GM15510 (cell line): Measurements from ENCODE around the gene IDH3A.

Experiments
- POLR2A ChIP-seq: IDR thresholded peaks from 3 replicates; pipeline ENCODE4 v1.6.1; 2011; ENCODE audit warnings: borderline replicate concordance; ENCODE audit not compliant: insufficient read length; ENCODE audit errors: extremely low read depth

IDH3A gene

DNA sequence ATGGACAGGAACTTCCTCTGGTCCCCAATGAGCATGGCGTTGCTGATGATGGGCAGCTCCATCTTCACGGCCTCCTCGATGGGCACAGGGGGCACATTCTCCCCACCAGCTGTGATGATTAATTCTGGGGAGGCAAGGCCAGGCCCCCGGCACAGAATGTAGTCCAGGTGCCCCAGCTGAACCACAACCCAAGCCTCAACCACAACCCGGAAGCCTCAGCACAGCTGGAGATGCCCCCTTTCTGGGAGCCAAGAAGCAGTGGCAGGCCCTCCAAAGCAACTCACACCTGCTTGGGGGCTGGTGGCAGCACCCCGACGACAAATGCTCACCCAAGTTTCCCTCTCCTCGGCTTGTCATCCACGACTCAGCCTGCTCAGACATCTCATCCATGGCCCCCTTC, 25.2 kb downstream of the IDH3A start:
- no peak for TF ChIP-seq POLR2A

DNA sequence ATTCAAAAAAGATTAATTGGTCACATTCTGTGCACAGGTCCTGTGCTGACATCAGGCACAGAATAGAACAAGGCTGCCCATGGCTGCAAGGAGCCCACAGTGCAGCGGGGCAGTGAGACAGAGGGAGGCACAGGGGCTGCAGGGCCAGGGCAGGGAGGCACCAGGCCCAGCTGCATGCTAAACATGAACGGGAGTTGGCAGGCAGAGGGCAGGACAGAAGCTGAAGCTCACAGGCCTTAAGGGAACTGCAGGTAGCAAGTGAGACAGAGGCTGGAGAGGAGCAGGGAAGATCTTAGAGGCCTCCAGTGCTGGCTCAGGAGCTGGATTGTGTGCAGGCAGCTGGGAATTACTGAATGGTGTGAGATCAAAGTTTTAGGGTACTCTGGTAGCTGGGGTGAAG, 26.2 kb downstream of the IDH3A start:
- TF ChIP-seq POLR2A, result no peak

DNA sequence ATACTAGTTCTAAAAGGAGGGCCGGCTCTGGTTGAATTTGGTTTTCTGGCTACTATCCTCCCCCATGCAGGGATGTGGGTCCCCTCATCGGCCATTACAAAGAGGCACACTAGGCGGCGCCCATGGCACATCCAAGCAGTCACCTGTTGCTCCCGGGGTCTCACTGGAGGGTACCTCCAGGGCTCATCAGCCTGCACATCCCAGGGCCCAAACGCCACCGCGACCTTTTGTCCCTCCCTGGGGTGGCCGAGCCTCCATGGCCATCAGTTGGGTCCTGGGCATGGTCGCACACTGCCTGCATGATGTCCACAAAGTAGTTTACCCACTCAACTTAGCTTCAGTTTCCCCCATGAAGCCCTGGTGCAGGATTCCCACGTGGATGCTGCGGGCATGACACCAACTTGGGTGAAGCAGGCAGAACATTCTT, 28.3 kb downstream of the IDH3A start:
- TF ChIP-seq POLR2A, result no peak

DNA sequence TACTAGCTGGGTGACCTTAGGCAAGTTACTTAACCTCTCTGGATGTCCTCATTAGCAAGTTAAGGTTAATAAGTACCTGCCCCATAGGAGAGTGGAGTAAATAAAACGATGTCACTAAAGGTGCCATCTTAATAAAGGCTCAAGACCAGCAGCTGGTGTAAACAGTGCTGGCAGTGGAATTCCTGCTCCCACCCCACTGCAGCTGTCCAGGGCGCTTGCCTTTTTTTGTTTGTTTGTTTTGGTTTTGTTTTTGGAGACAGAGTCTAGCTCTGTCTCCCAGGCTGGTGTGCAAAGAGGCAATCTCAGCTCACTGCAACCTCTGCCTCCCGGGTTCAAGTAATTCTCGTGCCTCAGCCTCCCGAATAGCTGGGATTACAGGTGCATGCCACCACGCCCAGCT, 28.9 kb downstream of the IDH3A start:
- TF ChIP-seq POLR2A, result no peak

DNA sequence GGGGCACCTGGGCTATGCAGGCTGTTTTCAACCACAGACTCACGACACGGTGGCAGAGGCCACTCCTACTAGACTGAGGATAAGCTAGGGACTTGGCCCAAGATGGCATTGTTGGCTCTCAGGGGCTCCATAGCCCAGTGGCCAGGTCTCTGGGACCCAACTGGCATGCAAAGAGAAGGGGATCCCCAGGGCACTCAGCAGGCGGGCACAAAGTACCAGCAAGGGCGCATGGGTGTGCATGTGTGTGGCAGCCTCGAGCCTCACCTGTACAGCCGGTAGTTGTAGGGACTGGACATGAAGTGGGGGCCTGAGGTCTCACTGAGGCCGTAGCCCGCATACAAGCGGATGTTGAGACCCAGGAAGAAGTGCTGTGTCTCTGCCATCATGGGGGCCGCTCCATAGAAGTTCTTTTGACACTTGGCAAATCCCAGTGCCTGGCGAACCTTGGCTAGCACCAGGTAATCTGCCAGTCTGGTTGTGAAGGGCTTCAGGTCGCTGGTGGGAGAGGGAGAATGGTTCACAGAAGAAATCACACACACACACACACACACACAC, 30.2 kb downstream of the IDH3A start:
- no peak for TF ChIP-seq POLR2A

DNA sequence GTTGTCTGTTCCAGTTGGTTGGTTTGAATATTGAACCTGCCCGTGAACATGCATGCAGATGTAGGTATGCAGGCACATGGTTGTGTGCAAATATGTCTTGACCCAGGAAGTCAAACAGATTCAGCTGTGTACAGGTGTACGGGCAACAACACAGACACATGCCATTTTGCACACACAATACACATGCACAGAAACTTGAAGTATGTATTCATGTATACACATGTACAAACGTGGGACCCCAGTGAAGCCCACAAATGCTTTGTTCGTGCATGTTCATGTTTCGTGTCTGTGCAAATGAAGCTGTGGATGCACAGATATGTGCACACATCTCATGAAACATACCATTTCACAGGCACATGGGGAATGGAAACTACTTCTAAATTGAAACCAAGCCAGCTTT, 30.7 kb downstream of the IDH3A start:
- no peak for TF ChIP-seq POLR2A

DNA sequence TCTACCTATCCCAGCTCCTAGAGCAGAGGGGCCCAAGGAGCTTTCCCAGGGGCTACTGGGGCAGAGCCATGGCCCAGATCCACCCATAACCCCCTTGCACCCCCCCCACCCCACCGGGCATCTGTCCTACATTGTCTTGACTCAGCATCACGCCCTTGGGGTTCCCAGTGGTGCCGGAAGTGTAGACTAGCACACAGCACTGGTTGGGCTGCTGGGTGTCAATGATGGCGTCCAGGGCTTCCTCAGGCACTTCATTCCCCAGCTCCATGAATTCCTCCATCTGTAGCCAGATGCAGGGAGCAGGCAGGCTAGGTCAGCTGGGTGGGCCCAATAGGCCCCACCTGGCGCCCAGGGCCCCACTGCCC, 33.2 kb downstream of the IDH3A start:
- no peak for TF ChIP-seq POLR2A

DNA sequence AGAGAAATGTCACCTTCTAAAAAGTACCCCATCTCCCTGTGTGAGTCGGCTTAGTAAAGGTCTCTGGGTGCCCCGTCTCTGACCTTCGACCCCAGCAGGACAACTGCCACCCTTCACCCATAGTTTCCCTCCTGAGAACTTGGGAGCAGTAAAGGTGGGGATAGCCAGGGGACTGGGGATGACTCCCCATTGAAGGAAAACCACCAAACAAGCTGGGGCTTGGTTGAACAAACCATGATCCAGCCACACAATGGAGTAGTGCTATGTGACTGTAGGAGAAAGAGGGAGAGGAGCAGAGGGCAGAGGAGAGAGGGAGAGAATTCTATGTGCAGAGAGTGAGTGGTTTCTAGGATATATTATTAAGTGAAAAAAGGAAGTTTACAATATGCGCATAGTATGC, 33.7 kb downstream of the IDH3A start:
- TF ChIP-seq POLR2A, result no peak

DNA sequence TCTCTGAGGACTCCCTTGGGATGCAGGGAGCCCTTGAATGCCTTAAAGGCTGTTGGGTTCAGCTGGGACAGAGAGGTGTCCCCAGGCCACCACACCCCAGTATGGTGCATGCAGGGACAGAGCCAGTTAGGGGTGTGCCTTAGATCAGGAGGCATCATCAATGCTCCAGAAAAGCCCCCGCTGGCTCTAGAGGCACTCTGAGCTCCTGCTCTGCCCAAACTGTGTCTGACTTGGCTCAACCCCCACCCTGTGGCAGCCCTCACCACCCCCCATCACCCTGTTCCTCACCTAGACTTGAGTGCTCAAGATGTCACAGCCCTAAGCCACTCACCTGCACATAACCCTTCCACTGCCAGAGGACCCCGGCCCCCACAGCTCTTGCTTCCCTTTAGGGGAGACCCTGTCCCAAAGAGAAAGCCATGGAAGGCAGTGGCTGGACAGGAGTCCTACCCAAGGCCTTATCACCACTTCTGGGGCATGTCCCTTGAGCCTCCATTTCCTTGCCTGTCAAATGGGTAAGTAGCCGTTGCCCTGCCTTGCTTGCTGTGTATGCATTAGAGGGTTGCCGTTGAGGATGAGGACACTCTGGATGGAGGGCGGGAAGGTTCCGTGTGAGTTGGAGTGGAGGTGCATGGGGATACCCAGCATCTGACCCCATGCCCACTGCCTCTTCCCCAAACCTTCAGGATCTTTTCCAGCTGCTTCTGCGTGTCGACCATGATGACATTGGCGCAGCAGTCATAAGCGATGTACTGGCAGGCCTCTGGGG, 43.8 kb downstream of the IDH3A start:
- no peak for TF ChIP-seq POLR2A

DNA sequence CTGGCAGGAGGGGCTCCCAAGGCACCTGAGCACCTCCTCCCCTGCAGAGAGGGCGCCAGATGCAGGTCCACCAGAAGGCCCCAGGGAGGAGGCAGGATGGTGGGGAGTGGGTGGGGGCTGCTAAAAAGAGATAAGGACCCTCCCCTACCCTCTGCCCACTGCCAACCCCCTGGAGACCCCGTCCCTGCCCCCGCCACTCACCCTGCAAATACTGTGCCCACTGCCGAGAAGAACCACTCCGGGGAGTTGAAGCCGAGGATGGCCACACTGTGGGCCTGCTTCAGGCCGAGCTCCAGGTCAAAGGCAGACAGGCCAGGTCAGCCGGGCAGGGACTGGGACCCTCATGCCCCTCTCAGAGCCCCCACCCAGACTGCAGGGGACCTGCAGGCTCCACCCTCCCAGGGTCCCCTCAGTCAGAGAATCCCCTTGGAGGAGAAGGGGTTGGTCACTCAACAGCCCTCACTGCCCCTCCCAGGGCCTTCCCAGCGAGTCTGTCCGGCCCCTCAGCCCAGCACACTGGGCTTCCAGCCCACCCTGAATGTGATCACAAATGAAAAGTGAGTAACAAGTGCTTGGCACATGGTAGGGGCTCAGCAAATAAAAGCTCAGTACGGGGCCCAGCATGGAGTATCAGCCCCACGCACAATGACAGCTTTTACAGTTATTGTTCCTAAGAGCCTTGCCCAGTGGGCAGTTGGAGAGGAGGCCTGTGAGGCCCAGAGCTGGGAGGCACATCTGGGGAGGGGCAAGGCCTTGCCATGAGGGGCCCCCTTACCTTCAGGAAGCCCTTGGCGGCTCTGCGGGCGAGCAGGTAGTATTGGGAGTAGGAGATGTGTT, 44.8 kb downstream of the IDH3A start:
- TF ChIP-seq POLR2A, result no peak

DNA sequence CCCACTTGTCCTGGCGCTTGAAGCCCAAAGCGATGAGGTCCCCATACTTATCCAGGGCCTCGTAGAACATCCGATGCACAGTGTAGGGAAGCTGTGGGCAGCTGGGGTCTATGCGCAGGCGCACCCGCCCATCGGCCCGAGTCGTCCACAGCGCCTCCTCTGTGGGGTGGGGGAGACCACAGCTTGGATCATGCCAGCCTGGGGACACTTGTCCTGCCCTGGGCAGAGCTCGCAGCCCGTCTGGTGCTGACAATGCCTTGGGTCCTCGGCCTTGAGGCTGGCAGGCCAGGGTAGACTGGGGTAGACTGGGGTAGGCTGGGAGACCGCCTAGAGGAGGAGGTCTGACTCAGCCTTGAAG, 45.4 kb downstream of the IDH3A start:
- TF ChIP-seq POLR2A, result no peak

DNA sequence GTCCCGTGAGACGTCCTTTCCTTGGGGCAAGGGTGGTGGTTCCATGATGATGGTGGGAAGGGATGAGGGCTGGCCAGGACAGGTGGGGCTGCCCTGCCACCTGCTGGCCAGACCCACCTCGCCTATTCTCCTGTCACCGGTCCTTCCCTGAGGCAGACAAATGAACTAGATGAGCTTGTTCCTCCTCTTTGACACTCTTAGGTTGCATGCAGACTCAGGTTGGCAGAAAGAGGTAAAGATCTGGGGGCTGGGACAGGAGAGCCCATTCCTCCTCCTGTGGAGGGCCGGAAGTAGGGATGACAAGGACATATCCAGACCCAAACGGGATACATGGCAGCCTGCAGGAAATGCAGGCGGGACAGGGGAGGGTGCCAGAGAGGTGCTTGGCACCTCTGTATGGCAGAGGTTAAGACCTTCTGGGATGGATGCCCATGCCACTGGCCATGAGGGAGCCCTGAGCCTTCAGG, 46.6 kb downstream of the IDH3A start:
- TF ChIP-seq POLR2A, result no peak

DNA sequence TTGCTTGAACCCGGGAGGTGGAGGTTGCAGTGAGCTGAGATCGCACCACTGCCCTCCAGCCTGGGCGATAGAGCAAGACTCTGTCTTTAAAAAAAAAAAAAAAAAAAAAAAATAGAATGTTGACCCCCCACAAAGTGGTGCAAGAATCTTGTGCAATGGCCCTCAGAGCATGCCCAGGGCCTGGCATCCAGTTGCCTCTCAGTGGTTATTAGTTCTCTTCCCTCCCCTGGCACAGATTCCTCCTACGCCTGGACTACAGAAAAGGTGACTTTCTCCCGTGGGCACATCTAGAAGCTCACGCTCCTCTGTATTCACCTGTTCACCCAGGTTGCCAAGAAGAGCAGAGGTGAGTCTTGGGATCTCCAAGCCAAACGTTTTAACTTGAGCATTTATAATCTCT, 48.5 kb downstream of the IDH3A start:
- TF ChIP-seq POLR2A, result no peak

DNA sequence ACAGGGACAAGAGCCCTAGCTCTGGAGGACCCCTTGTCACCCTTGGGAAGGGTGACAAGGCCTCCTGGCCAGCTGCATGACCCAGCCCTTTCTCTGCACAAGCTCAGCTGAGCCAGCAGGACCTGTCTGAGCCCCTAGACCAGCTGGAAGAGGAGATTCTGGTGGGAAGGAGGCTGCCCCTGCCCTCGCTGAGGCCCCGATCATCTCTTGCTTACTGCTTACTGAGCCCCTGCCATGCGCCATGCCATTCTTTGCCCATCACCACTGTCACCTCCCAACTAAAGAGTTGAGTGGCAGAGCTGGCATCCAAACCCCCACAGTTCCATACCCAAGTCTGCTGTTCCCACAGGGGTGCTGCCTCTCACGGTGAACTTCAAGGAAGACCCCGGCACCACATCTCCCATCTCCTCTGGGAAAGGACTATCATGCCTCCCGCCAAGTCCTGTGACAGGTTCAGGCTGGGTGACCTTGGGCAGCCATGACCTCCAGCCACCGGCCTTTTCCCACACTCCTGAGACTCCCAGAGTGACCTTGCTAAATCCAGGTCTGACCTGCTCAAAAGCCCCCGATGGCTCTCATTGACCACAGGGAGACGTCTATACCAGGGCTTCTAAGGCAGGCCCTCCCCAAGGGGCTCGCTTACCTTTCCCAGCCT, 51.2 kb downstream of the IDH3A start:
- no peak for TF ChIP-seq POLR2A

DNA sequence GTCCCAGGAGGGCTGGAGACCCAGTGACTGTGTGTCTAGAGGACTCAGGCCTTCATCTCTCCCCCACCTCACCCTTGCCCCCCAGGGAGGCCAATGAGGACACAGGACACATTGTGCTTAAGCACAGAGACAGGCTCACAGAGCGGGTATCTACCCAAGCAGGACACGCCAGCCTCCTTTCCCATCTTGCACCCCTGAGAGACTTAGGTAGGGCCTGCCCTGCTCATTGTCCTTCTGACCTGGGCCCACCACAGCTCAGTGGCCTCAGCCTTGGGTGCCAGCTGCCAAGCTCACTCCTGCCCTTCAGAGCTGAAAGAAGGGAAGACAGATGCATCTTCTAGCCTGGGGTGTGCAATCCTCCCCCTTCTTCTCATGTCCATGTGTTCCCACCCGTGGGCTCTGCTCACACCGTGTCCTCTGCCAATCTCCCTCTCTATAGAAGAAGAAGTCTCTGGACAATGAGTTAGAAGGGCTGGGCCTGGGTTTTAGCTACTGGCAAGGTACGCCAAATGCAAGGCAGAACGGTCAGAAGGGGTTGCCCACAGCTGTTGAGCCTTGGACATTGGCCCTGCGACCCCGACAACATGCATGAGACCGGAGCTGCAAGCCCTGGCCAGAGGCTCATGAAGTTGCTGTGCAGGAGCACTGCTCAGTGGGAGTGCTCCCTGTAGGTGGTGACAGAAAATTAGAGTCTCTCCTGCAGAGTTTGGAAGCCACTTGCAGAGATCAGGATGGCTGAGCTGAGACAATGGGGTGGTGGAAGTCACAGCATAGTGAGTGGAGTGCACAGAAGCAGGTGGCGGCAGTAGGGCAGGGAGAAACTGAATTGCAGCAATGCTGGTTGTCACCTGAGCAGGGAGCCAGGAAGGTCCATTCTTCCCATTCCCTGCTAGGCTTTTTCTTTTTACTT, 52.4 kb downstream of the IDH3A start:
- no peak for TF ChIP-seq POLR2A
